ENCODE measurements around the gene TSPAN19.

The TSPAN19 gene

GRCh38 chr12:84998341-84998740, 37.7 kb downstream of the TSPAN19 start:
- no peak for DNase-seq

- DNase-seq: no peak
Observed at GRCh38 chr12:84996759-84997158, 39.3 kb downstream of the TSPAN19 start.

GRCh38 chr12:84995641-84996040, 40.4 kb downstream of the TSPAN19 start:
- no peak for DNase-seq

GRCh38 chr12:84994426-84994825, 41.7 kb downstream of the TSPAN19 start:
- DNase-seq: no peak

DNA sequence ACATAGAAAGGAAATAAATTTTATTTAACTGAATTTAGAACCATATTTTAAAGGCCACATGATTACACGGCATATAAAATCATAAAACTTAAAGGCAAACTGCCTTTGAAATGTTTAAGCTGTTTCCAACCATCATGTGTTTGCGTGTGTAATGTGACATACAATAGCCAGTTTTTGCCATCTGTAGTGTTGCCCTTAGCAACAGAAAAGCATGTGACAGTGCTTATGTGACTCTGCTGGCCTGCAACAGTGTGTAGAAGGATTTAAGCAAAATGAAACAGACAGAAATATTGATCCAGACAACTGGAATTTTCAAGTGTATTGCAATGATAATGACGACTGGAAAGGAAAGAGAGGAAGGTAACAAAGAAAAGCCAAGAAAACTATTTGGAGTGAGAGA, 49.5 kb downstream of the TSPAN19 start:
- DNase-seq: no peak

DNA sequence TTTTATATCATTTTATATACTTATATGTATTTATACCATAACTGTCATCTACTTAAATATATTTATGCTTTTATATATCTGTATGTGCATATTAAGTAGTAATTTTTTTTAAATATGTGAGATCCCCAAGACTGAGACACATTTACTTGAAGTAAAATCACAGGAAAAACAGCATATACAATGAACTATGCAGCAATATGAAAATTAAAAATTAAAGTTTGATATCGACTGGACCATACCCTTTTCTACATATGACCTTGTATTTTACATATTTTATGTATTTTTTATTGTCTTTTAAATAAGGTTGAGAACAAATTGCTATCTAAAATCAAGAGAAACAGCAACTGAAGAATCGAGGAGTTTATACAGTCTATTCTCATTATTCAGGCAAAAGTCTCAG, 50.0 kb downstream of the TSPAN19 start:
- DNase-seq: no peak

DNA sequence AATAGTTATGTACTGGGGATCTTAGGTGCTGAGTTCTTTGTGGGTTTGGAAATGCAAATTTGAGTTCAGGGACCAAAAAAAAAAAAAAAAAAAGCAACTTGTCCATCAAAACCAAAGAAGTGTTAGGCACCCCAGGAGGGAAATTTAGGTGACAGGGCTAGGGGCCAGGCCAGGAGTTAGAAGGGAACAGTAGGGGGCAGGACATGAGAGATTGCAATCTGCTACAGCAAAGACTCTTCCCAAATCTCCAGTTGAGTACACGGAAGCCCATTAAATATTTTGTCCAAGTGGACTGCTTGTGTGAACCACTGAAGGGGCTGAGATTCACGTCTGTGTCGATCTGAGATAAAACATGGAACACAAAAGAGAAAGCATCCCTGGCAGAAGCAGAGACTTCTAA, 52.8 kb downstream of the TSPAN19 start:
- DNase-seq: no peak

- no peak for DNase-seq
Observed at GRCh38 chr12:84982888-84983287, 53.2 kb downstream of the TSPAN19 start.

GRCh38 chr12:84978921-84979320, 57.2 kb downstream of the TSPAN19 start:
- no peak for DNase-seq

DNA sequence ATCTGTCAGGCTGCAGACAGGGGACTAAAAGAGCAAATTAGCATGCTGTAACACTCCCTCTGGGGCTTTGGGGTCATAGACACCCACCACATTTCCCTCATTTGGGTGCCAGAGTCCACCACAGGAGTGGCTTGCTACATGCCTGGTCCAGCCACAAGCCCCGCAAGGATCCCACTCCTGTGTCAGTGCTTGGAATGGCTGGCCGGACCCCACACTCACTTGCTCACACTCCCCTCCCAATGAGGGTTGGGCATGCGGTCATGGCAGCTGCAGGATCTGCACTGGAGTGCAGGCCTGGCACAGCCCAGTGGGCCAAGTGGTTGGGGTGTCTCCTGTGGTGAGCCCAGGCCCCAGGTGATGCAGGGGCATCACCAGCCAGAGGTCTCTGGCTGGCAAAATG, 59.9 kb downstream of the TSPAN19 start:
- no peak for DNase-seq

DNA sequence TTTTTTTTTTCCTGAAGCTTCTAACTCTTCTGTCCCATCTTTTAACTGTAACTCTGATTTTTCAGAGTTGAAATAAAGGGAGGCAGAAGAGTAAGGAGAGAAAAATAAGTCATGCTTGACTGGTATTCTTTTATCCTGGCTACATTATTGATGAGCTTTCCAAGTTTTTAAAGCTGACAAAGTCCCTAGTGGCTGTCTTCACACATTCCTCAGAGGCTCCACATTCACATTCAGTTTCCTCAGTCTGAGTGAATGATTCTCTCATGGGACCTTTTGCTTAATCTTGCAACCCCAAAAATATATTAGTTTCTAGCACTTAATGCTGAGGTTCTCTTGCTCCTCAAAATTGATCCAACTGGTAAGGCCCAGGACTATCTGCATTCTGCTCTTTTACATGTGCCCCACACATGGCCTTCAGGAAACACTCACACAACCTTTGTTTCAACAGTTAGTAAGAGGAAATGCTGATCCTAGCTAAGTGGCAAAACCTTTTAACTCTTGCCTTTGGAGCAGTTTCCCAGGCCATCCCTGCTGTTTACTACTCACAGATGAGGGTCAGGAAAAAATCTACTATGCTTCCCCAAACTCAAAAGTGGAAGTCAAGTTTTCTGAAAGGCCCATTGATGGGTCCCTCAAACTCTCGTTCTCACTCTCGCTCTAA, 61.8 kb downstream of the TSPAN19 start:
- no peak for DNase-seq

DNA sequence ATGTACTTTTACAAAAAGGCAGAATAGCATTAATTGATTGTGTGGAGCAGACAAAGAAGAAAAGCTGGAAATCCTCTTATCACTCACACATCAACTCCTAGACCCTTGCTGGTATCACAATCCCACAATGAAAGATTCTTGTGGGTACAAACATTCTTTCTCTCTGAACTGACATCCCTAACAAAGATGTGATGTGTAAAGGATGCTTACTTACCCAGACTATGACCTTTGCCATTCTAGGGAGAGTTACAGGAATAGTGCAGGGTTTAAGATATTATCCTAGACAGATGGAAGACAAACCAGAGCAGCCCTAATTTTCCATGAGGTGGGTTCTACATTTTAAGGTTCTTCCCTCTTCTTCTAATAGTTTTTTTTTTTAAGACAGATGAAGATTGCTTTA, 63.1 kb downstream of the TSPAN19 start:
- no peak for DNase-seq

GRCh38 chr12:84969226-84969625, 66.9 kb downstream of the TSPAN19 start:
- DNase-seq: no peak

Measured in stimulated activated naive CD4-positive, alpha-beta T cell treated with Interleukin-2 at 50 U/mL for 16 hours (primary cell).